ENCODE data around the gene UBIAD1. TPM values are rescaled to one million over a fixed set of nuclear protein-coding genes. Genes with fewer than 3 reads are reported as not detected.
A peak's percentile ranks its signal among the peaks of the same experiment; 100 is the strongest.

Gene UBIAD1
- total and polyA plus RNA-seq, 2 of the 13 experiments (the other 11 are each of a cell fraction or from before 2014, with no cell fraction given): 16.9 to 20.4 TPM

- TF ChIP-seq, protein P1, sequence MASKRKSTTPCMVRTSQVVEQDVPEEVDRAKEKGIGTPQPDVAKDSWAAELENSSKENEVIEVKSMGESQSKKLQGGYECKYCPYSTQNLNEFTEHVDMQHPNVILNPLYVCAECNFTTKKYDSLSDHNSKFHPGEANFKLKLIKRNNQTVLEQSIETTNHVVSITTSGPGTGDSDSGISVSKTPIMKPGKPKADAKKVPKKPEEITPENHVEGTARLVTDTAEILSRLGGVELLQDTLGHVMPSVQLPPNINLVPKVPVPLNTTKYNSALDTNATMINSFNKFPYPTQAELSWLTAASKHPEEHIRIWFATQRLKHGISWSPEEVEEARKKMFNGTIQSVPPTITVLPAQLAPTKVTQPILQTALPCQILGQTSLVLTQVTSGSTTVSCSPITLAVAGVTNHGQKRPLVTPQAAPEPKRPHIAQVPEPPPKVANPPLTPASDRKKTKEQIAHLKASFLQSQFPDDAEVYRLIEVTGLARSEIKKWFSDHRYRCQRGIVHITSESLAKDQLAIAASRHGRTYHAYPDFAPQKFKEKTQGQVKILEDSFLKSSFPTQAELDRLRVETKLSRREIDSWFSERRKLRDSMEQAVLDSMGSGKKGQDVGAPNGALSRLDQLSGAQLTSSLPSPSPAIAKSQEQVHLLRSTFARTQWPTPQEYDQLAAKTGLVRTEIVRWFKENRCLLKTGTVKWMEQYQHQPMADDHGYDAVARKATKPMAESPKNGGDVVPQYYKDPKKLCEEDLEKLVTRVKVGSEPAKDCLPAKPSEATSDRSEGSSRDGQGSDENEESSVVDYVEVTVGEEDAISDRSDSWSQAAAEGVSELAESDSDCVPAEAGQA (IDR thresholded peaks at IDR 0.05; ENCODE audit: low read depth): no peak; the same call in 1 of the 2 replicates
- TF ChIP-seq, protein P1 (CRISPR knock-in tag; IDR thresholded peaks at IDR 0.05; ENCODE audit: borderline replicate concordance): no peak; the same call in 1 of the 2 replicates
- TF ChIP-seq ZNF737 (CRISPR knock-in tag; IDR thresholded peaks at IDR 0.05; ENCODE audit: borderline replicate concordance): no peak
- no peak for TF ChIP-seq ZNF33A (CRISPR knock-in tag; IDR thresholded peaks at IDR 0.05; ENCODE audit: borderline replicate concordance)
- 0 out of 2 replicates have a peak, but pooled peaks have one; percentile 6 for TF ChIP-seq ZNF280D (CRISPR knock-in tag; IDR thresholded peaks at IDR 0.05)
- peak; percentile 19; the same call in 1 of the 2 replicates for TF ChIP-seq ARID5B (CRISPR knock-in tag; IDR thresholded peaks at IDR 0.05)
- no peak for TF ChIP-seq ZNF124 (CRISPR knock-in tag; IDR thresholded peaks at IDR 0.05)
- no peak for TF ChIP-seq ATRX (CRISPR knock-in tag; IDR thresholded peaks at IDR 0.05; ENCODE audit: borderline replicate concordance)
- TF ChIP-seq ZEB1 (IDR thresholded peaks at IDR 0.05; ENCODE audit: insufficient replicate concordance, low read depth): no peak
- no peak for TF ChIP-seq STAT5B (CRISPR knock-in tag; IDR thresholded peaks at IDR 0.05)
- TF ChIP-seq CAMTA2 (CRISPR knock-in tag; IDR thresholded peaks at IDR 0.05; ENCODE audit: borderline replicate concordance): no peak
- TF ChIP-seq ISL2 (CRISPR knock-in tag; IDR thresholded peaks at IDR 0.05): peak; percentile 43; the same call in 1 of the 2 replicates
- TF ChIP-seq, protein P2, sequence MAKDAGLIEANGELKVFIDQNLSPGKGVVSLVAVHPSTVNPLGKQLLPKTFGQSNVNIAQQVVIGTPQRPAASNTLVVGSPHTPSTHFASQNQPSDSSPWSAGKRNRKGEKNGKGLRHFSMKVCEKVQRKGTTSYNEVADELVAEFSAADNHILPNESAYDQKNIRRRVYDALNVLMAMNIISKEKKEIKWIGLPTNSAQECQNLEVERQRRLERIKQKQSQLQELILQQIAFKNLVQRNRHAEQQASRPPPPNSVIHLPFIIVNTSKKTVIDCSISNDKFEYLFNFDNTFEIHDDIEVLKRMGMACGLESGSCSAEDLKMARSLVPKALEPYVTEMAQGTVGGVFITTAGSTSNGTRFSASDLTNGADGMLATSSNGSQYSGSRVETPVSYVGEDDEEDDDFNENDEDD (CRISPR knock-in tag; IDR thresholded peaks at IDR 0.05; ENCODE audit: borderline replicate concordance): peak; percentile 13; the same call in 1 of the 2 replicates
- 0 out of 2 replicates have a peak, but pooled peaks have one; percentile 19 for TF ChIP-seq ZNF879 (CRISPR knock-in tag; IDR thresholded peaks at IDR 0.05)
Measured at GRCh38 chr1:11272832-11273594, at the start of gene UBIAD1 (continued).

All from HepG2 (cell line).